Measurements from ENCODE around the gene MOGAT3. TPM values are rescaled to one million over a fixed set of nuclear protein-coding genes. Genes with fewer than 3 reads are reported as not detected.

The MOGAT3 gene
- total and polyA plus RNA-seq, 9 of the 15 experiments (the other 6 are each of a cell fraction or from before 2014, with no cell fraction given) = 0.07 to 0.17 (median 0.13) TPM; not detected in 6

DNA sequence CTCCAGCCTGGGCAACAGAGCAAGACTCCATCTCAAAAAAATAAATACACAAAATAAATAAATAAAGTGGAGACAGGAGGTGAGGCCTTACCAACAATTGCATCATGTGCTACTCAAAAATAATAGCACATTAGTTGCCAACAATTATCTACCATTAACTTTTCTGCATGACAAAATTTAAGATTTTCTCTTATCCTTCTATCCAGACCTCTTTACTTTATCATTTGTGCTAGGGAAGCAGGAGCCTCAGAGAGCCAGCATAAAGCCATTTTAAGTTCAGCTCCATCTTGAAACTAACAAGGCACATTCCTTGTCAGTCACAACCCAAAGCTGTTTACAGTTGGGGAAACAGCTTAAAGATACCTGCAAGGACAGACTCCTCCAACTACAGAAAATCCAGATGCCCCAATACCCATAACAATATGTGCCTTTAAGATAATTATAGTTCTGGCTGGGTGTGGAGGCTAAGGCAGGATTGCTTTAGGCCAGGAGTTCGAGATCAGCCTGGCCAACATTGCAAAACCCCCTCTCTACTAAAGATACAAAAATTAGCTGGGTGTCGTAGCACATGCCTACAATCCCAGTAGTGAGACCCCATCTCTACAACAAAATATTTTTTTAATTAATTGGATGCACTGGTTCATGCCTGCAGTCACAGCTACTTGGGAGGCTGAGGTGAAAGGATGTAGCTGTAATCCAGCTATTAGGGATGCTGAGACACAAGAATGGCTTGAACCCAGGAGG lies 48.8 kb downstream of the MOGAT3 start (continued):
- TF ChIP-seq SIRT6 (IDR thresholded peaks at IDR 0.05; ENCODE audit: low read depth, low read length) = no peak
- TF ChIP-seq YBX1 (IDR thresholded peaks at IDR 0.05) = no peak
- peak; percentile 57 for TF ChIP-seq ZNF239 (CRISPR knock-in tag; IDR thresholded peaks at IDR 0.05)
- TF ChIP-seq ZNF121 (CRISPR knock-in tag; conservative IDR thresholded peaks at IDR 0.05) = peak; percentile 55; the same call in 1 of the 2 replicates
- TF ChIP-seq U2AF1 (optimal IDR thresholded peaks at IDR 0.05; ENCODE audit: low read depth, low read length) = no peak
- no peak for TF ChIP-seq TFAM (CRISPR knock-in tag; conservative IDR thresholded peaks at IDR 0.05)
- TF ChIP-seq, protein P1, sequence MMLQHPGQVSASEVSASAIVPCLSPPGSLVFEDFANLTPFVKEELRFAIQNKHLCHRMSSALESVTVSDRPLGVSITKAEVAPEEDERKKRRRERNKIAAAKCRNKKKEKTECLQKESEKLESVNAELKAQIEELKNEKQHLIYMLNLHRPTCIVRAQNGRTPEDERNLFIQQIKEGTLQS (IDR thresholded peaks at IDR 0.05) = peak; percentile 65
- TF ChIP-seq, protein P1 (CRISPR knock-in tag; conservative IDR thresholded peaks at IDR 0.05) = no peak
- TF ChIP-seq, protein P2, sequence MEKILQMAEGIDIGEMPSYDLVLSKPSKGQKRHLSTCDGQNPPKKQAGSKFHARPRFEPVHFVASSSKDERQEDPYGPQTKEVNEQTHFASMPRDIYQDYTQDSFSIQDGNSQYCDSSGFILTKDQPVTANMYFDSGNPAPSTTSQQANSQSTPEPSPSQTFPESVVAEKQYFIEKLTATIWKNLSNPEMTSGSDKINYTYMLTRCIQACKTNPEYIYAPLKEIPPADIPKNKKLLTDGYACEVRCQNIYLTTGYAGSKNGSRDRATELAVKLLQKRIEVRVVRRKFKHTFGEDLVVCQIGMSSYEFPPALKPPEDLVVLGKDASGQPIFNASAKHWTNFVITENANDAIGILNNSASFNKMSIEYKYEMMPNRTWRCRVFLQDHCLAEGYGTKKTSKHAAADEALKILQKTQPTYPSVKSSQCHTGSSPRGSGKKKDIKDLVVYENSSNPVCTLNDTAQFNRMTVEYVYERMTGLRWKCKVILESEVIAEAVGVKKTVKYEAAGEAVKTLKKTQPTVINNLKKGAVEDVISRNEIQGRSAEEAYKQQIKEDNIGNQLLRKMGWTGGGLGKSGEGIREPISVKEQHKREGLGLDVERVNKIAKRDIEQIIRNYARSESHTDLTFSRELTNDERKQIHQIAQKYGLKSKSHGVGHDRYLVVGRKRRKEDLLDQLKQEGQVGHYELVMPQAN (IDR thresholded peaks at IDR 0.05; ENCODE audit: borderline replicate concordance) = no peak
- peak; percentile 68; the same call in 1 of the 2 replicates for TF ChIP-seq MEF2D (tag; conservative IDR thresholded peaks at IDR 0.05; ENCODE audit: low read depth)
- no peak for TF ChIP-seq HOXB6 (CRISPR knock-in tag; IDR thresholded peaks at IDR 0.05; ENCODE audit: borderline replicate concordance)
- TF ChIP-seq RBBP5 (IDR thresholded peaks at IDR 0.05; ENCODE audit: borderline replicate concordance, insufficient read depth, low read length, poor library complexity, severe bottlenecking) = no peak
- peak; percentile 21; the same call in 1 of the 2 replicates for TF ChIP-seq ZKSCAN8 (CRISPR knock-in tag; IDR thresholded peaks at IDR 0.05)
- TF ChIP-seq ZNF347 (CRISPR knock-in tag; IDR thresholded peaks at IDR 0.05; ENCODE audit: low read depth) = no peak
- peak; percentile 75 for TF ChIP-seq ZNF766 (CRISPR knock-in tag; conservative IDR thresholded peaks at IDR 0.05)
- no peak for TF ChIP-seq SMARCE1 (IDR thresholded peaks at IDR 0.05)
- TF ChIP-seq TAF7 (tag; IDR thresholded peaks at IDR 0.05) = no peak
- TF ChIP-seq, protein P3, sequence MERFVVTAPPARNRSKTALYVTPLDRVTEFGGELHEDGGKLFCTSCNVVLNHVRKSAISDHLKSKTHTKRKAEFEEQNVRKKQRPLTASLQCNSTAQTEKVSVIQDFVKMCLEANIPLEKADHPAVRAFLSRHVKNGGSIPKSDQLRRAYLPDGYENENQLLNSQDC (CRISPR knock-in tag; IDR thresholded peaks at IDR 0.05) = no peak
- peak; percentile 87 for TF ChIP-seq SMAD3 (CRISPR knock-in tag; conservative IDR thresholded peaks at IDR 0.05)
- TF ChIP-seq, protein P4, sequence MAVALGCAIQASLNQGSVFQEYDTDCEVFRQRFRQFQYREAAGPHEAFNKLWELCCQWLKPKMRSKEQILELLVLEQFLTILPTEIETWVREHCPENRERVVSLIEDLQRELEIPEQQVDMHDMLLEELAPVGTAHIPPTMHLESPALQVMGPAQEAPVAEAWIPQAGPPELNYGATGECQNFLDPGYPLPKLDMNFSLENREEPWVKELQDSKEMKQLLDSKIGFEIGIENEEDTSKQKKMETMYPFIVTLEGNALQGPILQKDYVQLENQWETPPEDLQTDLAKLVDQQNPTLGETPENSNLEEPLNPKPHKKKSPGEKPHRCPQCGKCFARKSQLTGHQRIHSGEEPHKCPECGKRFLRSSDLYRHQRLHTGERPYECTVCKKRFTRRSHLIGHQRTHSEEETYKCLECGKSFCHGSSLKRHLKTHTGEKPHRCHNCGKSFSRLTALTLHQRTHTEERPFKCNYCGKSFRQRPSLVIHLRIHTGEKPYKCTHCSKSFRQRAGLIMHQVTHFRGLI (CRISPR knock-in tag; IDR thresholded peaks at IDR 0.05) = peak; percentile 65; the same call in 1 of the 2 replicates
- TF ChIP-seq, protein P5, sequence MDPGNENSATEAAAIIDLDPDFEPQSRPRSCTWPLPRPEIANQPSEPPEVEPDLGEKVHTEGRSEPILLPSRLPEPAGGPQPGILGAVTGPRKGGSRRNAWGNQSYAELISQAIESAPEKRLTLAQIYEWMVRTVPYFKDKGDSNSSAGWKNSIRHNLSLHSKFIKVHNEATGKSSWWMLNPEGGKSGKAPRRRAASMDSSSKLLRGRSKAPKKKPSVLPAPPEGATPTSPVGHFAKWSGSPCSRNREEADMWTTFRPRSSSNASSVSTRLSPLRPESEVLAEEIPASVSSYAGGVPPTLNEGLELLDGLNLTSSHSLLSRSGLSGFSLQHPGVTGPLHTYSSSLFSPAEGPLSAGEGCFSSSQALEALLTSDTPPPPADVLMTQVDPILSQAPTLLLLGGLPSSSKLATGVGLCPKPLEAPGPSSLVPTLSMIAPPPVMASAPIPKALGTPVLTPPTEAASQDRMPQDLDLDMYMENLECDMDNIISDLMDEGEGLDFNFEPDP (CRISPR knock-in tag; IDR thresholded peaks at IDR 0.05) = no peak
- TF ChIP-seq MTF1 (CRISPR knock-in tag; IDR thresholded peaks at IDR 0.05; ENCODE audit: borderline replicate concordance) = no peak
- TF ChIP-seq ARHGAP35 (IDR thresholded peaks at IDR 0.05; ENCODE audit: partially characterized antibody) = no peak

Data from K562 (cell line).